Endothelial cell of umbilical vein (primary cell): Measurements from ENCODE around the gene INSL6. TPM values are rescaled to one million over a fixed set of nuclear protein-coding genes. Genes with fewer than 3 reads are reported as not detected.

Source experiments
- BruUV-seq: library from RNA; stranded (reverse); fragments of 400-500 nt; replicated peaks from 2 replicates; lab custom pipeline; 2021; lab: Mats Ljungman, UMichigan
- CTCF ChIA-PET: fragments of 300-600, 350-600 bp; sonication (Branson Sonifier 250); formaldehyde crosslinking; loops from one replicate; lab custom pipeline; 2021; ENCODE audit warnings: antibody characterized with exemption, inconsistent platforms; lab: Charles Lee
- POLR2A ChIA-PET: fragments of 300-600, 350-600 bp; sonication (Branson Sonifier 250); formaldehyde crosslinking; loops from one replicate; lab custom pipeline; 2021; ENCODE audit warnings: antibody characterized with exemption, inconsistent platforms; lab: Charles Lee
- DNase-seq: peaks from one replicate; pipeline ENCODE4 v3.0.0-alpha.2; 2011; ENCODE audit warnings: low read depth, low spot score
- FAIRE-seq: peaks from 2 replicates; lab custom pipeline; 2011; peaks lifted over from hg19 to GRCh38; lab: Jason Lieb, UNC
- H2AFZ ChIP-seq: 2 replicates; pipeline ENCODE4 v1.6.0; 2012; ENCODE audit warnings: low read depth, low read length, control low read depth, inconsistent platforms
- H3K27ac ChIP-seq: 2 replicates; pipeline ENCODE4 v1.5.1; 2011; ENCODE audit warnings: low read depth, mild to moderate bottlenecking, control low read depth, low read length, moderate library complexity; ENCODE audit not compliant: insufficient read depth
- H3K27me3 ChIP-seq, 2 experiments: 2 replicates each; pipeline versions ENCODE4 v1.6.0 to v1.6.1; 2011; ENCODE audit warnings: low read length in 2 of 2, mixed read lengths in 1 of 2; ENCODE audit not compliant: control insufficient read depth in 2 of 2, insufficient read depth in 2 of 2
- H3K36me3 ChIP-seq, 2 experiments: 2 replicates in 1 of 2; 3 replicates in 1 of 2; pipeline ENCODE4 v1.5.1; 2011; ENCODE audit warnings: low read length in 2 of 2, mild to moderate bottlenecking in 1 of 2, moderate library complexity in 1 of 2; ENCODE audit not compliant: control insufficient read depth in 2 of 2, insufficient read depth in 2 of 2; ENCODE audit errors: extremely low read depth in 1 of 2
- H3K4me1 ChIP-seq: 3 replicates; pipeline ENCODE4 v1.5.1; 2011; ENCODE audit warnings: mild to moderate bottlenecking, low read length; ENCODE audit not compliant: control insufficient read depth, insufficient read depth; ENCODE audit errors: extremely low read depth
- H3K4me2 ChIP-seq: 2 replicates; pipeline ENCODE4 v1.6.1; 2011; ENCODE audit warnings: low read length, control low read depth, mixed read lengths; ENCODE audit not compliant: insufficient read depth
- H3K4me3 ChIP-seq, 3 experiments: fragments of 200-600 bp in 1 of 3; sonication (generic), shearing (Covaris generic) in 1 of 3; replicated peaks in 1 of 3; 2 replicates each; pipeline ENCODE4 v1.5.1; 2011 to 2016; ENCODE audit warnings: control low read depth in 3 of 3, low read length in 3 of 3, mild to moderate bottlenecking in 2 of 3, inconsistent platforms in 1 of 3, low read depth in 1 of 3, moderate library complexity in 1 of 3; ENCODE audit not compliant: insufficient read depth in 1 of 3
- H3K79me2 ChIP-seq: 2 replicates; pipeline ENCODE4 v1.6.0; 2012; ENCODE audit warnings: low read length, inconsistent platforms; ENCODE audit not compliant: control insufficient read depth, insufficient read depth
- H3K9ac ChIP-seq: replicated peaks from 2 replicates; pipeline ENCODE3; 2011; ENCODE audit warnings: low read length, control low read depth; ENCODE audit not compliant: insufficient read depth; ENCODE audit errors: extremely low read depth
- H3K9me1 ChIP-seq: replicated peaks from 3 replicates; pipeline ENCODE4 v1.6.0; 2011; ENCODE audit warnings: mild to moderate bottlenecking, low read length; ENCODE audit not compliant: control insufficient read depth, insufficient read depth; ENCODE audit errors: extremely low read depth
- H3K9me3 ChIP-seq: replicated peaks from 2 replicates; pipeline ENCODE4 v1.5.1; 2012; ENCODE audit warnings: low read length, inconsistent platforms; ENCODE audit not compliant: control insufficient read depth, insufficient read depth
- H4K20me1 ChIP-seq: replicated peaks from 2 replicates; pipeline ENCODE3; 2011; ENCODE audit warnings: mild to moderate bottlenecking, low read length; ENCODE audit not compliant: control insufficient read depth, insufficient read depth; ENCODE audit errors: extremely low read depth
- EZH2 ChIP-seq: IDR thresholded peaks from 2 replicates; pipeline ENCODE4 v1.6.1; 2012; ENCODE audit warnings: borderline replicate concordance, low read depth, mild to moderate bottlenecking, moderate library complexity, low read length, inconsistent platforms; ENCODE audit not compliant: severe bottlenecking
- FOS ChIP-seq: IDR thresholded peaks from 2 replicates; pipeline ENCODE4 v1.6.1; 2011; ENCODE audit warnings: mild to moderate bottlenecking, low read length, moderate library complexity, borderline replicate concordance; ENCODE audit not compliant: insufficient read depth
- GATA2 ChIP-seq: IDR thresholded peaks from 2 replicates; pipeline ENCODE4 v1.7.0; 2011; ENCODE audit warnings: low read depth, mild to moderate bottlenecking, moderate library complexity, mixed read lengths, low read length; ENCODE audit not compliant: insufficient read length, insufficient read depth
- JUN ChIP-seq: IDR thresholded peaks from 2 replicates; pipeline ENCODE4 v1.6.1; 2011; ENCODE audit warnings: borderline replicate concordance, low read depth; ENCODE audit not compliant: insufficient read length, insufficient read depth
- MYC ChIP-seq: IDR thresholded peaks from one replicate; pipeline ENCODE4 v1.6.1; 2011; ENCODE audit warnings: mild to moderate bottlenecking, low read depth, low read length
- POLR2A ChIP-seq: IDR thresholded peaks from 2 replicates; pipeline ENCODE4 v1.6.1; 2012; ENCODE audit warnings: low read depth, mild to moderate bottlenecking, control low read depth, low read length
- POLR2AphosphoS5 ChIP-seq: IDR thresholded peaks from 2 replicates; pipeline ENCODE4 v1.6.1; 2012; ENCODE audit warnings: low read depth, mild to moderate bottlenecking, control low read depth, low read length, moderate library complexity; ENCODE audit not compliant: insufficient read depth
- dilution Hi-C: fragments of 300-500 bp; cut with MboI; formaldehyde crosslinking; loops from one replicate; pipeline ENCODE4 v1.15.0; 2019; ENCODE audit warnings: low sequenced_read_pairs; ENCODE audit not compliant: extremely low pct_ligation_motif_present
- intact Hi-C: fragments of 100-400 bp; cut with micrococcal nuclease; formaldehyde crosslinking; loops from one replicate; pipeline ENCODE4 v1.10.0; 2022
- polyA plus RNA-seq, 4 experiments: library from polyadenylated mRNA; depleted of rRNA in 3 of 4; stranded (reverse) in 3 of 4; unstranded in 1 of 4; fragments of >200 nt; gene quantifications; 2 replicates each; pipeline versions ENCODE4 v1.2.1 to v1.2.3, GENCODE V29; 2011 to 2012; ENCODE audit warnings: missing spikeins in 1 of 4
- total RNA-seq: library from RNA; stranded (reverse); gene quantifications from 2 replicates; pipeline ENCODE4 v1.2.3, GENCODE V29; 2021
- TF ChIP-seq, protein P1 (sequence below): IDR thresholded peaks from 2 replicates; pipeline ENCODE4 v1.6.1; 2011; ENCODE audit not compliant: insufficient read depth, insufficient read length
- TF ChIP-seq, protein P2 (sequence below), 2 donors: IDR thresholded peaks; 1 replicate in 1 of 2; 2 replicates in 1 of 2; pipeline ENCODE4 v1.5.1; 2011; ENCODE audit warnings: low read length in 2 of 2, mild to moderate bottlenecking in 2 of 2, moderate library complexity in 2 of 2, control low read depth in 1 of 2, inconsistent platforms in 1 of 2, low read depth in 1 of 2; ENCODE audit not compliant: insufficient read depth in 1 of 2; ENCODE audit errors: extremely low read depth in 1 of 2

Gene INSL6
- total and polyA plus RNA-seq, 2 donors (not counting 3 experiments of a cell fraction or from before 2014, with no cell fraction given), result not detected

DNA sequence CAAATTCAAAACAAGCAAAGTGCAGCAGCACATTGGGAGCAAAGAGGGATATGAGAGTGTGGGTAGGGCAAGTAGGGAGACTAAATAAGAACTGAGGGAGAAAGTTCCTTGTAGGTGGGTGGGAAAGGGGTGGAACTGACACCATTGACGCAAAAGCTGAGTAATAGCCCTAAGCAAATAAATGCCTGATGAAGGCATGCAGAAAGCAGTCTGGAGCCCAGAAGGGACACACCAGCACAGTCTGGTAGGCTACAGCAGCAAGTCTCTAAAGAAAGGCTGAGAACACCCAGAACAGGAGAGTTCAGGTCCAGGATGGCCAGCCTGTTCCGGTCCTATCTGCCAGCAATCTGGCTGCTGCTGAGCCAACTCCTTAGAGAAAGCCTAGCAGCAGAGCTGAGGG is 45.8 kb upstream of the INSL6 start, which contains the start of gene INSL4:
Gene INSL4 (plus strand): TSS at position 208 of the 400 bp plus-strand sequence. CDS start 105 bp downstream, at position 313.
- Histone ChIP-seq H3K79me2 (no peaks in the 10 kb centered on the region), H3K9ac (no peak within 1 kb of the TSS), H3K4me1 (no peaks in the 10 kb centered on the region), H3K4me3 (no peak within 1 kb of the TSS), H2AFZ (no peak within 1 kb of the TSS), H3K9me1 (no peaks in the 10 kb centered on the region), H3K4me2 (no peak within 1 kb of the TSS), H3K36me3 (no peaks in the 10 kb centered on the region), H3K27ac (no peak within 1 kb of the TSS), H4K20me1 (no peaks in the 10 kb centered on the region), H3K27me3 (peaks cover 20 to 23% of the 10 kb centered on the region in 2 experiments), H3K9me3 (no peaks in the 10 kb centered on the region)
- FAIRE-seq, result no peak
- POLR2A ChIA-PET, result no interaction called here
- DNase-seq, result no peak
- dilution Hi-C loops, result no loop called here
- intact Hi-C loops, result no loop called here
- no peak for TF ChIP-seq FOS
- no peak for TF ChIP-seq MYC
- TF ChIP-seq POLR2A, result no peak
- TF ChIP-seq, protein P1, sequence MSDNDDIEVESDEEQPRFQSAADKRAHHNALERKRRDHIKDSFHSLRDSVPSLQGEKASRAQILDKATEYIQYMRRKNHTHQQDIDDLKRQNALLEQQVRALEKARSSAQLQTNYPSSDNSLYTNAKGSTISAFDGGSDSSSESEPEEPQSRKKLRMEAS, result no peak
- TF ChIP-seq JUN, result no peak
- TF ChIP-seq EZH2, result no peak
- no peak for TF ChIP-seq GATA2
- TF ChIP-seq POLR2AphosphoS5, result no peak
- TF ChIP-seq, protein P2, sequence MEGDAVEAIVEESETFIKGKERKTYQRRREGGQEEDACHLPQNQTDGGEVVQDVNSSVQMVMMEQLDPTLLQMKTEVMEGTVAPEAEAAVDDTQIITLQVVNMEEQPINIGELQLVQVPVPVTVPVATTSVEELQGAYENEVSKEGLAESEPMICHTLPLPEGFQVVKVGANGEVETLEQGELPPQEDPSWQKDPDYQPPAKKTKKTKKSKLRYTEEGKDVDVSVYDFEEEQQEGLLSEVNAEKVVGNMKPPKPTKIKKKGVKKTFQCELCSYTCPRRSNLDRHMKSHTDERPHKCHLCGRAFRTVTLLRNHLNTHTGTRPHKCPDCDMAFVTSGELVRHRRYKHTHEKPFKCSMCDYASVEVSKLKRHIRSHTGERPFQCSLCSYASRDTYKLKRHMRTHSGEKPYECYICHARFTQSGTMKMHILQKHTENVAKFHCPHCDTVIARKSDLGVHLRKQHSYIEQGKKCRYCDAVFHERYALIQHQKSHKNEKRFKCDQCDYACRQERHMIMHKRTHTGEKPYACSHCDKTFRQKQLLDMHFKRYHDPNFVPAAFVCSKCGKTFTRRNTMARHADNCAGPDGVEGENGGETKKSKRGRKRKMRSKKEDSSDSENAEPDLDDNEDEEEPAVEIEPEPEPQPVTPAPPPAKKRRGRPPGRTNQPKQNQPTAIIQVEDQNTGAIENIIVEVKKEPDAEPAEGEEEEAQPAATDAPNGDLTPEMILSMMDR (IDR thresholded peaks at IDR 0.05; ENCODE audit: extremely low read depth in 1 of 2, insufficient read depth in 1 of 2, low read depth in 1 of 2, low read length in 2 of 2), result no peak
- BruUV-seq, result no TSS peak
- CTCF ChIA-PET, result interaction anchor here (1.8 kb wide), 1 partner anchor 369 kb away, joined by 4 read pairs; no protein-coding TSS in a partner anchor
